Measurements from ENCODE around the gene LY86.

Gene LY86

GRCh38 chr6:6659600-6660327, 71.2 kb downstream of the LY86 start:
- Histone ChIP-seq H3K4me3 (ENCODE audit: low read depth, low read length) (no peak overlapping the region), H3K27me3 (replicated peaks) (no peaks in the 10 kb centered on the region), H3K36me3 (replicated peaks) (no peaks in the 10 kb centered on the region), H3K27ac (no peak overlapping the region)
- in situ Hi-C loops (cut with HindIII; ENCODE audit: low pct_ligation_motif_present, low sequenced_read_pairs), result no loop called here
- no peak for DNase-seq
- no peak for TF ChIP-seq CTCF (IDR thresholded peaks at IDR 0.05; ENCODE audit: low read depth, low read length, missing control alignments)

GRCh38 chr6:6660339-6661045, 72.0 kb downstream of the LY86 start:
- H3K4me3 ChIP-seq (ENCODE audit: low read depth, low read length), result no peak overlapping the region
- DNase-seq, result no peak
- in situ Hi-C loops (cut with HindIII; ENCODE audit: low pct_ligation_motif_present, low sequenced_read_pairs), result no loop called here
- no peaks in the 10 kb centered on the region for H3K27me3 ChIP-seq (replicated peaks)
- no peaks in the 10 kb centered on the region for H3K36me3 ChIP-seq (replicated peaks)
- H3K27ac ChIP-seq, result no peak overlapping the region
- TF ChIP-seq CTCF (IDR thresholded peaks at IDR 0.05; ENCODE audit: low read depth, low read length, missing control alignments), result no peak

GRCh38 chr6:6661191-6661590, 72.7 kb downstream of the LY86 start:
- Histone ChIP-seq H3K27ac (no peak overlapping the region), H3K27me3 (replicated peaks) (no peaks in the 10 kb centered on the region)
- no peak for TF ChIP-seq CTCF (IDR thresholded peaks at IDR 0.05; ENCODE audit: low read depth, low read length, missing control alignments)

GRCh38 chr6:6661684-6662083, 73.2 kb downstream of the LY86 start:
- in situ Hi-C loops (cut with HindIII; ENCODE audit: low pct_ligation_motif_present, low sequenced_read_pairs), result no loop called here
- Histone ChIP-seq H3K27me3 (replicated peaks) (no peaks in the 10 kb centered on the region), H3K36me3 (replicated peaks) (no peaks in the 10 kb centered on the region), H3K27ac (no peak overlapping the region), H3K4me3 (ENCODE audit: low read depth, low read length) (no peak overlapping the region)
- no peak for TF ChIP-seq CTCF (IDR thresholded peaks at IDR 0.05; ENCODE audit: low read depth, low read length, missing control alignments)
- DNase-seq, result peak; percentile 17

More at GRCh38 chr6:6661191-6661590, 72.7 kb downstream of the LY86 start:
- Histone ChIP-seq H3K36me3 (replicated peaks) (no peaks in the 10 kb centered on the region), H3K4me3 (ENCODE audit: low read depth, low read length) (no peak overlapping the region)
- in situ Hi-C loops (cut with HindIII; ENCODE audit: low pct_ligation_motif_present, low sequenced_read_pairs), result no loop called here
- no peak for DNase-seq

GRCh38 chr6:6663421-6664135, 75.1 kb downstream of the LY86 start:
- Histone ChIP-seq H3K27me3 (replicated peaks) (no peaks in the 10 kb centered on the region), H3K4me3 (ENCODE audit: low read depth, low read length) (no peak overlapping the region), H3K27ac (no peak overlapping the region), H3K36me3 (replicated peaks) (no peaks in the 10 kb centered on the region)
- TF ChIP-seq CTCF (IDR thresholded peaks at IDR 0.05; ENCODE audit: low read depth, low read length, missing control alignments), result no peak
- in situ Hi-C loops (cut with HindIII; ENCODE audit: low pct_ligation_motif_present, low sequenced_read_pairs), result no loop called here
- DNase-seq, result no peak

All from brain microvascular endothelial cell (primary cell).